ENCODE data around the gene GNB1. TPM values are rescaled to one million over a fixed set of nuclear protein-coding genes. Genes with fewer than 3 reads are reported as not detected.

GNB1 gene
- total and polyA plus RNA-seq, 5 experiments from 2014 or later = 45.9 to 232 (median 107) TPM

- ATAC-seq (no peak), DNase-seq (no peak)
- Mint-ChIP-seq H3K4me1 (peaks cover 8 to 16% (median 15%) of the 10 kb centered on the region in 4 donors), H3K4me3 (peak overlapping the region in 1 of 10 donors; percentile 10), H3K9me3 (no peaks in the 10 kb centered on the region), H3K36me3 (no peaks in the 10 kb centered on the region), H3K27ac (no peak overlapping the region), H3K27me3 (no peaks in the 10 kb centered on the region)
- POLR2A ChIA-PET = interaction anchor here (0.7 kb wide), 1 partner anchor 9 kb away, joined by 3 read pairs; no protein-coding TSS in a partner anchor
These were observed 23.4 kb upstream of the GNB1 start for GRCh38 chr1:1914101-1914970.

GRCh38 chr1:1911350-1912041 lies 20.6 kb upstream of the GNB1 start:
- Mint-ChIP-seq H3K27me3 (no peaks in the 10 kb centered on the region), H3K36me3 (no peaks in the 10 kb centered on the region), H3K27ac (peak overlapping the region in 3 of 10 donors; percentile 46 to 76 (median 74)), H3K4me1 (peaks cover 11 to 17% (median 13%) of the 10 kb centered on the region in 4 donors), H3K9me3 (no peaks in the 10 kb centered on the region), H3K4me3 (peak overlapping the region in 6 of 10 donors; percentile 28 to 63 (median 40))
- no peak for DNase-seq
- POLR2A ChIA-PET = interaction anchor here (1.3 kb wide), 1 partner anchor 37 kb away, joined by 3 read pairs; no protein-coding TSS in a partner anchor
- no peak for ATAC-seq

GRCh38 chr1:1910651-1911331 lies 19.9 kb upstream of the GNB1 start:
- peak overlapping the region in 6 of 10 donors; percentile 82 to 88 (median 86) for H3K4me3 Mint-ChIP-seq
- peaks cover 16 to 23% (median 20%) of the 10 kb centered on the region in 4 donors for H3K4me1 Mint-ChIP-seq
- POLR2A ChIA-PET = interaction anchor here (1.3 to 2.5 kb wide), 3 partner anchors 7 to 37 kb away, joined by 3 to 13 read pairs (median 5); partner anchors contain the start of genes GNB1 and TMEM52

GRCh38 chr1:1910033-1910465 lies 19.2 kb upstream of the GNB1 start:
- H3K9me3 Mint-ChIP-seq = no peaks in the 10 kb centered on the region
- no peaks in the 10 kb centered on the region for H3K36me3 Mint-ChIP-seq
- POLR2A ChIA-PET = interaction anchor here (1.2 to 3.1 kb wide), 7 partner anchors 8 to 279 kb away, joined by 3 to 19 read pairs (median 5); partner anchors contain the start of genes GNB1 and TMEM52
- H3K4me1 Mint-ChIP-seq = peaks cover 16 to 23% (median 20%) of the 10 kb centered on the region in 4 donors
- DNase-seq (no peak), ATAC-seq (no peak)
- H3K27ac Mint-ChIP-seq = peak overlapping the region; percentile 47 to 94 (median 88)
- no peaks in the 10 kb centered on the region for H3K27me3 Mint-ChIP-seq
- peak overlapping the region; percentile 82 to 88 (median 86) for H3K4me3 Mint-ChIP-seq

More at GRCh38 chr1:1910651-1911331, 19.9 kb upstream of the GNB1 start:
- H3K27me3 Mint-ChIP-seq = no peaks in the 10 kb centered on the region
- H3K9me3 Mint-ChIP-seq = no peaks in the 10 kb centered on the region
- H3K36me3 Mint-ChIP-seq = no peaks in the 10 kb centered on the region
- ATAC-seq (no peak), DNase-seq (no peak)
- peak overlapping the region in 5 of 10 donors; percentile 63 to 93 (median 89) for H3K27ac Mint-ChIP-seq

- ATAC-seq = peak in 1 of 2 donors; percentile 9
- H3K36me3 Mint-ChIP-seq = no peaks in the 10 kb centered on the region
- H3K4me1 Mint-ChIP-seq = peaks cover 16 to 21% (median 18%) of the 10 kb centered on the region in 4 donors
- H3K27me3 Mint-ChIP-seq = no peaks in the 10 kb centered on the region
- POLR2A ChIA-PET = interaction anchor here (0.7 to 3.1 kb wide), 15 partner anchors 10 to 162 kb away, joined by 3 to 25 read pairs (median 4); partner anchors contain the start of gene TMEM52
- peak overlapping the region; percentile 49 to 82 (median 64) for H3K4me3 Mint-ChIP-seq
- peak overlapping the region in 4 of 10 donors; percentile 29 to 86 (median 63) for H3K27ac Mint-ChIP-seq
- no peaks in the 10 kb centered on the region for H3K9me3 Mint-ChIP-seq
- DNase-seq = no peak
These were observed 17.6 kb upstream of the GNB1 start for GRCh38 chr1:1908506-1908791.

DNA sequence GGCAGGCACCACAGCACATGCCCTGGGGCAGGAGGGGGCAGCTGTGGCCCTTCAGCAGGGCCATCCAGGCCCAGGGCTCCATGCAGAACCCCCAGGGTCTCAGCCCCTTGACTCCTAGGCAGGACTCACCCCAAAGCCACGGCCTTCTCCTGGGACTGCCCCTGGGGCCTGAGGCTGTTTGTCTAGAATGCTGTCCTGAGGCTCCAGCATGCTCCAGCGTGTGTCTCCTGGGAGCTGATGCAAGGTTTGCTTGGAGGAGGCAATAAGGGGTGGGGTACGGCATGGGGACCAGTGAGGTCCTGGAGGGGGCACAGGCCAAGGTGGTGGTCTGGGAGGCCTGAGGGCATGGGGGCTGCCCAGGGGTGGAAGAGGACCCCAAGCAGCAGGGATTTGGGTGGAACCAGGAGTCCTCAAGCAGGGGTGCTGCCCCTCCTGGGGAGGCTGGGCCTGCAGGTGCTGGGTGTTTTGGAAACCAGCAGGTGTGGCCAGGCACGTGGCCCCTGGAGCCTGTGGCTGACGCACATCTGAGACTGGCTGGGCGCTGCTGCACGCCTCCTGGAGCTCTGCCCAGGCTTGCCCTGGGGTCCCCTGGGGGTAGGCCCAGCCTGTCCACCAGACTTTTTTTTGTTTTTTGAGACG lies 16.3 kb upstream of the GNB1 start:
- Mint-ChIP-seq H3K36me3 (no peaks in the 10 kb centered on the region), H3K9me3 (no peaks in the 10 kb centered on the region), H3K27me3 (peaks cover 0 to 3% (median 0%) of the 10 kb centered on the region in 5 donors), H3K4me3 (peak overlapping the region in 4 of 10 donors; percentile 18 to 32 (median 30)), H3K4me1 (peaks cover 16 to 21% (median 18%) of the 10 kb centered on the region in 4 donors), H3K27ac (peak overlapping the region in 1 of 10 donors; percentile 46)
- POLR2A ChIA-PET = interaction anchor here (0.7 to 3.1 kb wide), 4 partner anchors 9 to 25 kb away, joined by 3 to 19 read pairs (median 12); no protein-coding TSS in a partner anchor
- DNase-seq = no peak
- no peak for ATAC-seq

DNA sequence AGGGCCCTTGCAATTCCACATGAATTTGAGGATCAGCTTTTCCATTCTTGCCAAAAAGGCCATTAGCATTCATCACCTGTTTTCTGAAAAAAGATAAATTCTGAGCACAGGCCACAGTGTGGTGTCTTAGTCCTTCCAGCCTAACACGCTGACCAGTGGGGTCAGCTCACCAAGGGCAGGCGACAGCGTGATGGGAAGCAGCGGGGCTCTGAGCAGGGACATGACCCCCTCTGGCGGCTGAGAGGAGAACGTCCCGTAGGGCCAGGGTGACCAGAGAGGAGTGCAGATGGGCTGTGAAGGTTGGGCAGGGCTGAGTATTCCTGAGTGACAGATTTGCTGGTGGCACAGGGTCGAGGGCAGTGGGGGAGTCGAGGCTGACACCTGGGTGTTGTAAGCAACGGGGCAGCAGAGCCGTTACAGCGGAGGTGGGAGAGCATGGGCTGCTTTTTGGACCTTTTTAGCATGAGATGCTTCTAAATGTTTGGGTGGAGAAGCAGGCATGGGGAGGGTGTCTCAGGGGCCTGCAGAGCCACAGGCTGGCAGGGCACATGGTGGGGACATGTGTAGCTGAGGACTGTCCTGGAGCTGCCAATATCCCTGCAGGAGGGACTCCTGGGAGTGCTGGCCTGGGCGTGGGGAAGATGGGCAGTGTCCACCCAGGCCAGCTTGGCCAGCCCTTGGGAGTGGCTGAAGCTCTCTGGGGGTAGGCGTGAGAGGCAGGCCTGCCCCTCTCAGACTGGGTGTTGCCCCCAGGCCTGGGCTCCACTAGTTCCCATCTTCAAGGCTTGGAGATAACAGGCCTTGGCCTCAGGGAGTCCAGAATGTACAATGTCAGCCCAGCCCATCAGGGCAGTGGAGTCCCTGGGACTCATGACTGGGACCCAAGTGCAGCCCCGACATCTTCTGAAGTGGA lies 15.6 kb upstream of the GNB1 start:
- Mint-ChIP-seq H3K27me3 (peaks cover 0 to 3% (median 0%) of the 10 kb centered on the region in 5 donors), H3K36me3 (no peaks in the 10 kb centered on the region), H3K27ac (peak overlapping the region; percentile 13 to 89 (median 54)), H3K9me3 (no peaks in the 10 kb centered on the region), H3K4me1 (peaks cover 16 to 21% (median 18%) of the 10 kb centered on the region in 4 donors), H3K4me3 (peak overlapping the region; percentile 43 to 77 (median 58))
- DNase-seq (peak; percentile 39 to 80 (median 60)), ATAC-seq (peak; percentile 18 to 27)
- POLR2A ChIA-PET = interaction anchor here (0.6 to 2.2 kb wide), 9 partner anchors 11 to 358 kb away, joined by 3 to 18 read pairs (median 3); partner anchors contain the start of gene GNB1

GRCh38 chr1:1903224-1903623 lies 12.3 kb upstream of the GNB1 start:
- POLR2A ChIA-PET = interaction anchor here (0.7 kb wide), 2 partner anchors 38 to 884 kb away, joined by 7 read pairs; no protein-coding TSS in a partner anchor
- no peak overlapping the region for H3K4me3 Mint-ChIP-seq
- H3K27ac Mint-ChIP-seq = peak overlapping the region in 1 of 10 donors; percentile 27
- peaks cover 0 to 3% (median 0%) of the 10 kb centered on the region in 5 donors for H3K27me3 Mint-ChIP-seq
- peaks cover 12 to 21% (median 18%) of the 10 kb centered on the region in 4 donors for H3K4me1 Mint-ChIP-seq
- H3K9me3 Mint-ChIP-seq = no peaks in the 10 kb centered on the region
- DNase-seq = no peak
- ATAC-seq = no peak
- no peaks in the 10 kb centered on the region for H3K36me3 Mint-ChIP-seq

DNA sequence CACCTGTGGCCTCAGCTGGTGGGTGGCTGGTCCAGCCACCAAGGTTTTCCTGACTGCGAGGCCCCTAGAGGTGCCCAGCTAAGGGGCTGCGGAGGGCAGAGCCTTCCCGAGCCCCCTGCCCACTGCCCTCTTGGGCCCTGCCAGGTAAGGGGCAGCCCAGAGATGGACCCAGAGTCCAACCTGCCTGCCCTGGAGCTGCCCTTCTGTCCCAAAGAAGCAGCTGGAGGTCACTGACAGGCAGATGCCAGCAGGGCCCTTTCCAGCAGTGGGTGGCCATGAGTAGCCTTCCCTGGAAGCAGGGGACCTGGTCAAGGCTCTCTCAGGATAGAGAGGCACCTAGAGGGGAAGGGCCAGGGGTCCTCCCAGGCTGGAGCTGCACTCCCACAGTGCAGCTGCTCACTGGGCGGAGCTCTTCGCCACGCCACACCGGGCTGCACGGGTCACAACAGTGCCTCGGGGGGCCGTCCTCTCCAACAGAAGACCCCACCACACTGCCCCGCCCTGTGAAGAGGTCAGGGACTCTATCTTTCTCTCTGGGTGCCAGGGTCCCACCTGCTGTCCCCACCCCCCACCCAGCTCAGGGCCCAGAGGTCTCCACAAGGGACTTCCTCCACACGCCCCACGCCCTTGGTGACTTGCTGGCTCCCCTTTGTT lies 10.9 kb upstream of the GNB1 start:
- H3K36me3 Mint-ChIP-seq = no peaks in the 10 kb centered on the region
- peaks cover 9 to 23% (median 17%) of the 10 kb centered on the region in 4 donors for H3K4me1 Mint-ChIP-seq
- no peak overlapping the region for H3K4me3 Mint-ChIP-seq
- ATAC-seq (no peak), DNase-seq (no peak)
- H3K27ac Mint-ChIP-seq = no peak overlapping the region
- POLR2A ChIA-PET = interaction anchor here (2.2 kb wide), 1 partner anchor 10 kb away, joined by 11 read pairs; the partner anchor contains the start of gene GNB1
- no peaks in the 10 kb centered on the region for H3K9me3 Mint-ChIP-seq
- H3K27me3 Mint-ChIP-seq = peaks cover 0 to 3% (median 0%) of the 10 kb centered on the region in 5 donors

GRCh38 chr1:1900883-1901640 lies 10.2 kb upstream of the GNB1 start:
- no peak for DNase-seq
- POLR2A ChIA-PET = interaction anchor here (2.2 kb wide), 1 partner anchor 10 kb away, joined by 11 read pairs; the partner anchor contains the start of gene GNB1
- Mint-ChIP-seq H3K27me3 (peaks cover 0 to 3% (median 0%) of the 10 kb centered on the region in 5 donors), H3K4me3 (peak overlapping the region in 1 of 10 donors; percentile 30), H3K36me3 (no peaks in the 10 kb centered on the region), H3K9me3 (no peaks in the 10 kb centered on the region), H3K4me1 (peaks cover 5 to 18% (median 13%) of the 10 kb centered on the region in 4 donors), H3K27ac (peak overlapping the region in 1 of 10 donors; percentile 59)
- no peak for ATAC-seq
